ENCODE data around the gene LTC4S. TPM values are rescaled to one million over a fixed set of nuclear protein-coding genes. Genes with fewer than 3 reads are reported as not detected.
"Not testable (repeated sequence)": the region's sequence is repeated elsewhere in the genome, so short reads cannot be mapped to it uniquely, and the experiment has no call there.

Gene LTC4S
- total RNA-seq, 1 experiment from 2014 or later = 2.4 TPM

DNA sequence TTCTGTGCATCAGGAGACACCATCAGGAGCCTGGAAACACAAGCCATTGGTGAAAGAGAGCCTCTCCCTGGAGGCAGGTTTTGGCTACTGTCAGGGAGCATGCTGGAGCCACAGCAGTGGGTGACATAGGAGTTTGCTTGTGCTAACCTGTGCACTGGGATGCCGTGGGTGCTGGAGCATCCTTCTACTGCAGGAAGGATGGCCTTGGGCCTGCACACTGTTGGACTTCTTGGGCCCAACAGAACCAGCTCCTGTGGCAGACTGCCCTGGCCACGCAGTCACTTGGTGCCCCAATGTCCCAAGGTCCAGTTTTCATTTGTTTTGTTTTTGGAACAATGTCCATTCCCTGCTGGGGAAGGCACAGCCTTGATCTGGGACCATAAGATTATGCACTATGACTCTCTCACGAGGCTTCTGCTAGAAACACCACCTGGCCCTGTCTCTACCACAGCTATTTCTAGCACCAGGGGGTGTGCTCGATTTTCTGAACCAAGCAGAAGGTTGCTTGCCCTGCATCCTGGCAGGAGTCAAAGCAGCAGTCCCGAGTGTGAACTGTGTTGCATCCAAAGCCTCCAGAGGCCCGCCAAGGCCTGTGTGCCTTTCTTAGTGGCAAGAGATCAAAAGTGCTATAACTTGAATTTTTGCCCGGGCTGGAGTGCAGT lies 5.5 kb upstream of the LTC4S start:
- no peak for DNase-seq
- ChIA-PET CTCF (interaction anchor here (0.5 kb wide), 1 partner anchor 243 kb away, joined by 4 read pairs; no protein-coding TSS in a partner anchor), POLR2A (interaction anchor here (0.7 kb wide), 1 partner anchor 165 kb away, joined by 3 read pairs; the partner anchor contains the start of gene HNRNPH1)
- H3K9me3 ChIP-seq = no peaks in the 10 kb centered on the region
- TF ChIP-seq, protein P1, sequence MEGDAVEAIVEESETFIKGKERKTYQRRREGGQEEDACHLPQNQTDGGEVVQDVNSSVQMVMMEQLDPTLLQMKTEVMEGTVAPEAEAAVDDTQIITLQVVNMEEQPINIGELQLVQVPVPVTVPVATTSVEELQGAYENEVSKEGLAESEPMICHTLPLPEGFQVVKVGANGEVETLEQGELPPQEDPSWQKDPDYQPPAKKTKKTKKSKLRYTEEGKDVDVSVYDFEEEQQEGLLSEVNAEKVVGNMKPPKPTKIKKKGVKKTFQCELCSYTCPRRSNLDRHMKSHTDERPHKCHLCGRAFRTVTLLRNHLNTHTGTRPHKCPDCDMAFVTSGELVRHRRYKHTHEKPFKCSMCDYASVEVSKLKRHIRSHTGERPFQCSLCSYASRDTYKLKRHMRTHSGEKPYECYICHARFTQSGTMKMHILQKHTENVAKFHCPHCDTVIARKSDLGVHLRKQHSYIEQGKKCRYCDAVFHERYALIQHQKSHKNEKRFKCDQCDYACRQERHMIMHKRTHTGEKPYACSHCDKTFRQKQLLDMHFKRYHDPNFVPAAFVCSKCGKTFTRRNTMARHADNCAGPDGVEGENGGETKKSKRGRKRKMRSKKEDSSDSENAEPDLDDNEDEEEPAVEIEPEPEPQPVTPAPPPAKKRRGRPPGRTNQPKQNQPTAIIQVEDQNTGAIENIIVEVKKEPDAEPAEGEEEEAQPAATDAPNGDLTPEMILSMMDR (IDR thresholded peaks at IDR 0.05; ENCODE audit: insufficient read depth in 1 of 2, low read depth in 1 of 2, low read length in 1 of 2, severe bottlenecking in 1 of 2, unreplicated experiment in 1 of 2) = no peak
- Mint-ChIP-seq H3K4me3 (ENCODE audit: unreplicated experiment) (no peak overlapping the region), H3K4me1 (ENCODE audit: low read depth, unreplicated experiment) (no peaks in the 10 kb centered on the region), H3K27ac (ENCODE audit: unreplicated experiment) (no peak overlapping the region), H3K27me3 (ENCODE audit: insufficient read depth, unreplicated experiment) (no peaks in the 10 kb centered on the region), H3K9me3 (ENCODE audit: unreplicated experiment) (no peaks in the 10 kb centered on the region), H3K36me3 (ENCODE audit: insufficient read depth, unreplicated experiment) (peaks cover 16% of the 10 kb centered on the region)
- no peaks in the 10 kb centered on the region for H3K36me3 ChIP-seq (ENCODE audit: control insufficient read depth, insufficient read depth, low read length)
- no TSS peak for BruUV-seq (replicated peaks)
- no peaks in the 10 kb centered on the region for H3K4me1 ChIP-seq
- intact Hi-C loops (cut with micrococcal nuclease; ENCODE audit: unreplicated experiment) = no loop called here
- no peak overlapping the region for H3K4me3 ChIP-seq (ENCODE audit: low read depth, low read length)
- H3K27me3 ChIP-seq (replicated peaks; ENCODE audit: control insufficient read depth, insufficient read depth, low read length) = no peaks in the 10 kb centered on the region

GRCh38 chr5:179789278-179789677 lies 4.5 kb upstream of the LTC4S start:
- H3K4me3 Mint-ChIP-seq (ENCODE audit: unreplicated experiment); H3K27ac Mint-ChIP-seq (ENCODE audit: unreplicated experiment); intact Hi-C loops (cut with micrococcal nuclease; ENCODE audit: unreplicated experiment); BruUV-seq (replicated peaks); H3K4me1 Mint-ChIP-seq (ENCODE audit: low read depth, unreplicated experiment); H3K4me1 ChIP-seq; H3K36me3 ChIP-seq (ENCODE audit: control insufficient read depth, insufficient read depth, low read length); H3K27me3 Mint-ChIP-seq (ENCODE audit: insufficient read depth, unreplicated experiment); H3K4me3 ChIP-seq (ENCODE audit: low read depth, low read length); CTCF ChIA-PET; H3K27me3 ChIP-seq (replicated peaks; ENCODE audit: control insufficient read depth, insufficient read depth, low read length); DNase-seq; H3K9me3 ChIP-seq; H3K9me3 Mint-ChIP-seq (ENCODE audit: unreplicated experiment): not testable (repeated sequence)
- peaks cover 16% of the 10 kb centered on the region for H3K36me3 Mint-ChIP-seq (ENCODE audit: insufficient read depth, unreplicated experiment)
- POLR2A ChIA-PET = interaction anchor here (0.7 kb wide), 1 partner anchor 166 kb away, joined by 3 read pairs; the partner anchor contains the start of gene HNRNPH1

DNA sequence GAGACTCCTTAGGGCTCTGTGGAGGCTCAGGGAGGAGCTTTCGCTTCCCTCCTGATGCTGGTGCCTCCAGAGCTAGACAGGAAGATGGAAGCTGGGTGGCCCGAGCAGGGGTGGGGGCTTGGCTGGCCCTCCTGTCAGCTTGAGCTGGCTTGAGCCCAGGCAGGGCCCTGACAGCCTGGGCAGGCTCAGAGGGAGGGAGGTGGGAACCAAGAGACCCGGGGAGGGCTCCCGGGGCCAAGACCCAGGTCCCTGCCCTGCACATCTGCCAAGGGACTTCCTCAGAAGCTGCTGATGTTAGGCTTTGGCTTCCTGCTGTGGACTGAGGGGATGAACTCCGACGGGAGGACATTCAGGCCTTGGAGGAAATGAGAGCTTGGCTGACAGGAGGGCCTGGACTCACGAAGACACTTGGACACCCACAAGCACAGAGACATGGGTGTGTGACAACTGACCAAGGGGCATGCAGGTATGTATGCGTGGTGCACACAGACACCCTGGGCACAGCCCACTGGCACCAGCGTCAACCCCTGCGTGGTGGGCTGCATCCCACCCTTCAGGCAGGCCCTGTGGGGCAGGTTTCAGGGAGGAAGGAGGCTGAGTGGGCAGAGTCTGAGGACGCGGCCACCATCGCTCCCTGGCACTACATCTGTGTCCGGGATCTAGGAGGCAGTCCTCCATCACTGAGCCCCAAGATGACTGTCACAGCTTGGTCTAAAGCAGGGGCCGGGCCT lies 1.7 kb upstream of the LTC4S start:
- H3K36me3 Mint-ChIP-seq (ENCODE audit: insufficient read depth, unreplicated experiment) = peaks cover 33% of the 10 kb centered on the region
- no peaks in the 10 kb centered on the region for H3K27me3 Mint-ChIP-seq (ENCODE audit: insufficient read depth, unreplicated experiment)
- H3K4me3 Mint-ChIP-seq (ENCODE audit: unreplicated experiment) = no peak overlapping the region
- intact Hi-C loops (cut with micrococcal nuclease; ENCODE audit: unreplicated experiment) = loop anchor here (10.0 kb wide), 1 partner anchor 117 kb away; no protein-coding TSS in a partner anchor
- no peak overlapping the region for H3K4me3 ChIP-seq (ENCODE audit: low read depth, low read length)
- peaks cover 5% of the 10 kb centered on the region for H3K4me1 Mint-ChIP-seq (ENCODE audit: low read depth, unreplicated experiment)
- no peaks in the 10 kb centered on the region for H3K9me3 ChIP-seq
- TF ChIP-seq, protein P1 (IDR thresholded peaks at IDR 0.05; ENCODE audit: insufficient read depth in 1 of 2, low read depth in 1 of 2, low read length in 1 of 2, severe bottlenecking in 1 of 2, unreplicated experiment in 1 of 2) = no peak
- no TSS peak for BruUV-seq (replicated peaks)
- H3K27me3 ChIP-seq (replicated peaks; ENCODE audit: control insufficient read depth, insufficient read depth, low read length) = no peaks in the 10 kb centered on the region
- H3K27ac Mint-ChIP-seq (ENCODE audit: unreplicated experiment) = no peak overlapping the region
- H3K4me1 ChIP-seq = peaks cover 14% of the 10 kb centered on the region; the same call in 1 of the 2 replicates
- no peaks in the 10 kb centered on the region for H3K9me3 Mint-ChIP-seq (ENCODE audit: unreplicated experiment)
- peaks cover 1% of the 10 kb centered on the region; the same call in 1 of the 2 replicates for H3K36me3 ChIP-seq (ENCODE audit: control insufficient read depth, insufficient read depth, low read length)
- ChIA-PET POLR2A (no interaction called here), CTCF (no interaction called here)
- DNase-seq = no peak

Measured in Caco-2 (cell line).